GM12878 (cell line): Measurements from ENCODE around the gene WDFY4. TPM values are rescaled to one million over a fixed set of nuclear protein-coding genes. Genes with fewer than 3 reads are reported as not detected.

Source experiments
- ATAC-seq: fragments of 200-7000 bp; cut with Tn5 transposase; 3 replicates; pipeline ENCODE4 v1.9.1; 2020; ENCODE audit warnings: mild to moderate bottlenecking, moderate library complexity
- BruUV-seq: library from RNA; stranded (reverse); fragments of 400-500 nt; replicated peaks from 2 replicates; lab custom pipeline; 2021; lab: Mats Ljungman, UMichigan
- CTCF ChIA-PET: fragments of 300-600 bp; sonication (Branson Sonifier 250); formaldehyde crosslinking; extraction: SDS; loops from one replicate; lab custom pipeline; 2021; ENCODE audit warnings: inconsistent platforms; lab: Yijun Ruan, JAX
- POLR2A ChIA-PET: fragments of 350-600 bp; formaldehyde crosslinking; extraction: SDS; loops from one replicate; lab custom pipeline; 2021; ENCODE audit warnings: inconsistent platforms; lab: Charles Lee
- RAD21 ChIA-PET: fragments of 300-600 bp; sonication (Branson Sonifier 250); formaldehyde crosslinking; loops from one replicate; lab custom pipeline; 2023; ENCODE audit warnings: antibody characterized with exemption; ENCODE audit not compliant: unreplicated experiment; lab: Charles Lee
- SMC1A ChIA-PET: fragments of 300-600 bp; sonication (Branson Sonifier 250); formaldehyde crosslinking; loops from one replicate; lab custom pipeline; 2023; ENCODE audit not compliant: unreplicated experiment, uncharacterized antibody; lab: Charles Lee
- DNase-seq: peaks from one replicate; pipeline ENCODE4 v3.0.0-alpha.2; 2011; ENCODE audit warnings: low read depth, low spot score
- FAIRE-seq: peaks from 3 replicates; lab custom pipeline; 2011; peaks lifted over from hg19 to GRCh38; lab: Jason Lieb, UNC
- H2AFZ ChIP-seq: 2 replicates; pipeline ENCODE4 v1.6.0; 2011; ENCODE audit warnings: low read depth, low read length, control low read depth; ENCODE audit not compliant: control insufficient read depth
- H3K27ac ChIP-seq: 2 replicates; pipeline ENCODE4 v1.5.1; 2011; ENCODE audit warnings: control low read depth; ENCODE audit not compliant: control insufficient read depth, insufficient read depth
- H3K27me3 ChIP-seq, 2 experiments: replicated peaks in 1 of 2; 2 replicates each; pipeline versions ENCODE4 v1.6.0 to v1.6.1; 2011; ENCODE audit warnings: low read length in 1 of 2; ENCODE audit not compliant: control insufficient read depth in 2 of 2, insufficient read depth in 2 of 2
- H3K36me3 ChIP-seq, 2 experiments: 2 replicates each; pipeline ENCODE4 v1.5.1; 2011; ENCODE audit warnings: low read length in 1 of 2; ENCODE audit not compliant: control insufficient read depth in 2 of 2, insufficient read depth in 2 of 2
- H3K4me1 ChIP-seq: 2 replicates; pipeline ENCODE4 v1.6.1; 2011; ENCODE audit warnings: mild to moderate bottlenecking, low read length, moderate library complexity, mixed read lengths; ENCODE audit not compliant: control insufficient read depth, insufficient read depth
- H3K4me2 ChIP-seq: 2 replicates; pipeline ENCODE4 v1.6.0; 2011; ENCODE audit warnings: control low read depth; ENCODE audit not compliant: control insufficient read depth, insufficient read depth
- H3K4me3 ChIP-seq: fragments of 200-600 bp; sonication (generic); 2 replicates; pipeline ENCODE4 v1.5.1; 2016
- H3K79me2 ChIP-seq: 2 replicates; pipeline ENCODE4 v1.6.0; 2011; ENCODE audit warnings: low read length; ENCODE audit not compliant: control insufficient read depth, insufficient read depth
- H3K9ac ChIP-seq: 2 replicates; pipeline ENCODE4 v1.8.0; 2011; ENCODE audit warnings: low read length, control low read depth, mixed read lengths; ENCODE audit not compliant: control insufficient read depth, insufficient read depth
- H3K9me3 ChIP-seq: replicated peaks from 3 replicates; pipeline ENCODE4 v1.5.1; 2011; ENCODE audit warnings: mild to moderate bottlenecking, low read length; ENCODE audit not compliant: control insufficient read depth, insufficient read depth
- H4K20me1 ChIP-seq: 2 replicates; pipeline ENCODE4 v1.6.0; 2011; ENCODE audit not compliant: control insufficient read depth, insufficient read depth
- BACH1 ChIP-seq: fragments of 450-650 bp; IDR thresholded peaks from 2 replicates; pipeline ENCODE4 v1.6.1; 2017; ENCODE audit warnings: mild to moderate bottlenecking, borderline replicate concordance
- KDM1A ChIP-seq: fragments of 200-600 bp; sonication (generic); IDR thresholded peaks from 2 replicates; pipeline ENCODE4 v1.6.1; 2016; ENCODE audit warnings: borderline replicate concordance
- MYB ChIP-seq: fragments of 150-350 bp; IDR thresholded peaks from 2 replicates; pipeline ENCODE4 v1.6.1; 2014; ENCODE audit warnings: mild to moderate bottlenecking, low read depth, low read length, borderline replicate concordance
- NBN ChIP-seq: fragments of 450-650 bp; IDR thresholded peaks from 2 replicates; pipeline ENCODE4 v1.6.1; 2016
- STAT1 ChIP-seq: fragments of 450-650 bp; conservative IDR thresholded peaks from 2 replicates; pipeline ENCODE4 v1.6.1; 2014; ENCODE audit warnings: antibody characterized with exemption, mild to moderate bottlenecking
- TCF3 ChIP-seq: IDR thresholded peaks from 2 replicates; pipeline ENCODE4 v1.6.1; 2012; ENCODE audit warnings: low read depth, mild to moderate bottlenecking, low read length, borderline replicate concordance; ENCODE audit not compliant: insufficient read depth
- ZNF384 ChIP-seq: IDR thresholded peaks from 2 replicates; pipeline ENCODE4 v1.6.1; 2012; ENCODE audit warnings: low read depth, mild to moderate bottlenecking, low read length, improper control_type of control experiment, borderline replicate concordance
- WGBS: methylation state at CpG from one replicate; pipeline ENCODE4 v1.1.6; 2016; ENCODE audit warnings: low lambda C conversion rate; ENCODE audit not compliant: insufficient replicate concordance, insufficient coverage; ENCODE audit errors: missing lambda C conversion rate; 5-methylcytosine and 5-hydroxymethylcytosine counted together
- in situ Hi-C: fragments of 300-500 bp; cut with MboI; formaldehyde crosslinking; loops from 9 replicates; pipeline ENCODE4 v1.14.3; 2018; ENCODE audit warnings: mixed read lengths
- intact Hi-C: fragments of 100-400 bp; cut with micrococcal nuclease; formaldehyde crosslinking; loops from one replicate; pipeline ENCODE4 v1.14.2; 2022; ENCODE audit not compliant: unreplicated experiment
- polyA plus RNA-seq, 11 experiments: library from polyadenylated mRNA; depleted of rRNA in 4 of 11; unstranded in 6 of 11; stranded (reverse) in 5 of 11; fragments of >200 nt; fragmentation: Nextera tagmentation in 4 of 11; fragmentation: Illumina TruSeq in 1 of 11; extraction: Ambion mirVana in 4 of 11; extraction: Trizol in 1 of 11; gene quantifications; 1 replicate in 1 of 11; 2 replicates in 10 of 11; pipeline versions ENCODE4 v1.2.1 to v1.2.3, GENCODE V29; 2011 to 2016; ENCODE audit warnings: inconsistent platforms in 2 of 11, missing spikeins in 2 of 11, low read depth in 1 of 11
- total RNA-seq, 4 experiments: library from RNA; depleted of rRNA in 3 of 4; stranded (reverse); fragments of >200 nt in 3 of 4; fragmentation: Illumina TruSeq in 1 of 4; extraction: Trizol in 1 of 4; gene quantifications; 2 replicates each; pipeline versions ENCODE4 v1.2.1 to v1.2.3, GENCODE V29; 2013 to 2021
- TF ChIP-seq, protein P1 (sequence below): fragments of 450-650 bp; IDR thresholded peaks from 2 replicates; pipeline ENCODE4 v1.6.1; 2017; ENCODE audit warnings: mild to moderate bottlenecking, moderate library complexity

The WDFY4 gene
- total and polyA plus RNA-seq, 10 of the 15 experiments (the other 5 are each of a cell fraction or from before 2014, with no cell fraction given): 13.5 to 132 (median 47.3) TPM

DNA sequence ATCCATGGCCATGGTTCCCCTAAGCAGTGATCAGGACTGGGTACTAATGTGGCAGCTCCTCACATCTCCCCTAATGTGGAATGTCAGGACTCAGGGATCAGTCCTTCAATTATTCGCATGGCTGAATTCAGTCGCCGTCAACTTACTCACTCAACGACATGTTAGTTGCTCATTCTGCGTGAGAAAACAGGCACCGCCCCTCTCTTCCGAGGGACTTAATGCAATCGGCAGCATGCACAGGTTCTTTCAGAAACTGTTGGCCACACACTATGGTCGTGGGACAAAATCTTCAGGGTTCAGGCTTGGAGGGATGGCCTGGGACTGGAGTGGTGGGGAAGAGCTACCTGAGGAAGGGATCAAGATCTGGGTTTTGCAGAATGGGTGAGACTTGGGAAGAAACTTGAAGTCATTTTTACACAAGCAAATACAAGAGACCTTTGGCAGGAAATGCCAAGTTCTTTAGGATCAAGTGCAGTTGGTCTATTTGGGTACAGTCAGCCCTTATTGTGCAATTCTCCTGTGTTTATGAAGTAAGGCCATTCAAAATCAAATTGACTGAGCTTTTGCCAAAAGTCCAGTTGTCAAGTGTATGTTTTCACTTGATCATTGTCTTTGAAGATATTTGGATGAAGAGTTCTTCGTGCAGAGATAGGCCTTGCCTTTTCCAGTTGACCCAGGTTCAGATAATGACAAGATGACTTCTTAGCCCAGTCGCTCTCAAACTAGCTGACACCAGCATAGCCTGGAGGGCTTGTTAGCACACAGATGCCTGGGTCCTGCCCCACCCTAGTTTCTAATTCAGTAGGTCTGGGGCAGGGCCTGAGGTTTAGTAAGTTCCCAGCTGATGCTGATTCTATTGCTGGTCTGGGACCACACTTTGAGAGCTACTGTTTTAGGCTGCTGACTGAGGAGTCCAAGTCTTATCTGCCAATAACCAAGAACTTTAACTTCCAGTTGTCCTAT lies 206.5 kb downstream of the WDFY4 start:
- in situ Hi-C loops (no loop called here), intact Hi-C loops (no loop called here)
- DNase-seq (no peak), FAIRE-seq (no peak), ATAC-seq (no peak)
- Histone ChIP-seq H3K79me2 (no peaks in the 10 kb centered on the region), H2AFZ (no peak overlapping the region), H4K20me1 (no peaks in the 10 kb centered on the region), H3K27ac (no peak overlapping the region), H3K27me3 (no peaks in the 10 kb centered on the region), H3K9me3 (no peaks in the 10 kb centered on the region), H3K4me1 (no peaks in the 10 kb centered on the region), H3K36me3 (peaks cover 11 to 23% of the 10 kb centered on the region in 2 experiments; a peak in 3 of 4 replicates), H3K4me3 (no peak overlapping the region), H3K4me2 (no peak overlapping the region), H3K9ac (no peak overlapping the region)
- TF ChIP-seq, protein P1, sequence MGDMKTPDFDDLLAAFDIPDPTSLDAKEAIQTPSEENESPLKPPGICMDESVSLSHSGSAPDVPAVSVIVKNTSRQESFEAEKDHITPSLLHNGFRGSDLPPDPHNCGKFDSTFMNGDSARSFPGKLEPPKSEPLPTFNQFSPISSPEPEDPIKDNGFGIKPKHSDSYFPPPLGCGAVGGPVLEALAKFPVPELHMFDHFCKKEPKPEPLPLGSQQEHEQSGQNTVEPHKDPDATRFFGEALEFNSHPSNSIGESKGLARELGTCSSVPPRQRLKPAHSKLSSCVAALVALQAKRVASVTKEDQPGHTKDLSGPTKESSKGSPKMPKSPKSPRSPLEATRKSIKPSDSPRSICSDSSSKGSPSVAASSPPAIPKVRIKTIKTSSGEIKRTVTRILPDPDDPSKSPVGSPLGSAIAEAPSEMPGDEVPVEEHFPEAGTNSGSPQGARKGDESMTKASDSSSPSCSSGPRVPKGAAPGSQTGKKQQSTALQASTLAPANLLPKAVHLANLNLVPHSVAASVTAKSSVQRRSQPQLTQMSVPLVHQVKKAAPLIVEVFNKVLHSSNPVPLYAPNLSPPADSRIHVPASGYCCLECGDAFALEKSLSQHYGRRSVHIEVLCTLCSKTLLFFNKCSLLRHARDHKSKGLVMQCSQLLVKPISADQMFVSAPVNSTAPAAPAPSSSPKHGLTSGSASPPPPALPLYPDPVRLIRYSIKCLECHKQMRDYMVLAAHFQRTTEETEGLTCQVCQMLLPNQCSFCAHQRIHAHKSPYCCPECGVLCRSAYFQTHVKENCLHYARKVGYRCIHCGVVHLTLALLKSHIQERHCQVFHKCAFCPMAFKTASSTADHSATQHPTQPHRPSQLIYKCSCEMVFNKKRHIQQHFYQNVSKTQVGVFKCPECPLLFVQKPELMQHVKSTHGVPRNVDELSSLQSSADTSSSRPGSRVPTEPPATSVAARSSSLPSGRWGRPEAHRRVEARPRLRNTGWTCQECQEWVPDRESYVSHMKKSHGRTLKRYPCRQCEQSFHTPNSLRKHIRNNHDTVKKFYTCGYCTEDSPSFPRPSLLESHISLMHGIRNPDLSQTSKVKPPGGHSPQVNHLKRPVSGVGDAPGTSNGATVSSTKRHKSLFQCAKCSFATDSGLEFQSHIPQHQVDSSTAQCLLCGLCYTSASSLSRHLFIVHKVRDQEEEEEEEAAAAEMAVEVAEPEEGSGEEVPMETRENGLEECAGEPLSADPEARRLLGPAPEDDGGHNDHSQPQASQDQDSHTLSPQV: no peak
- no peak for TF ChIP-seq NBN
- no peak for TF ChIP-seq ZNF384
- no peak for TF ChIP-seq MYB
- no peak for TF ChIP-seq STAT1
- TF ChIP-seq TCF3: no peak
- TF ChIP-seq BACH1: no peak
- no peak for TF ChIP-seq KDM1A
- POLR2A ChIA-PET: no interaction called here
- RAD21 ChIA-PET: no interaction called here
- CTCF ChIA-PET: no interaction called here
- SMC1A ChIA-PET: interaction anchor here (1.5 kb wide), 1 partner anchor 233 kb away, joined by 3 read pairs; no protein-coding TSS in a partner anchor
- BruUV-seq: no TSS peak
- 97% methylated on average over 11 of the region's 11 CpGs for WGBS
